Esophagus (tissue), 2 donors: Measurements from ENCODE around the gene KRT81. TPM values are rescaled to one million over a fixed set of nuclear protein-coding genes. Genes with fewer than 3 reads are reported as not detected.
"Not testable (repeated sequence)": the region's sequence is repeated elsewhere in the genome, so short reads cannot be mapped to it uniquely, and the experiment has no call there.

ENCODE experiments used
- H3K27ac ChIP-seq, 2 donors: one replicate each; pipeline ENCODE4 v1.5.1; 2013; ENCODE audit warnings: low read depth in 2 of 2, mild to moderate bottlenecking in 2 of 2, inconsistent platforms in 1 of 2, low read length in 1 of 2, moderate library complexity in 1 of 2
- H3K27me3 ChIP-seq, 2 donors: one replicate each; pipeline ENCODE4 v1.6.1; 2013; ENCODE audit warnings: low read length in 2 of 2, control low read depth in 1 of 2, mild to moderate bottlenecking in 1 of 2; ENCODE audit not compliant: insufficient read depth in 2 of 2, control insufficient read depth in 1 of 2
- H3K36me3 ChIP-seq, 2 donors: one replicate each; pipeline ENCODE4 v1.6.1; 2013; ENCODE audit warnings: low read length in 1 of 2; ENCODE audit not compliant: control insufficient read depth in 2 of 2, insufficient read depth in 2 of 2
- H3K4me1 ChIP-seq, 2 donors: one replicate each; pipeline ENCODE4 v1.6.1; 2013; ENCODE audit warnings: low read length in 1 of 2; ENCODE audit not compliant: control insufficient read depth in 2 of 2, insufficient read depth in 2 of 2
- H3K4me3 ChIP-seq, 2 donors: one replicate each; pipeline ENCODE4 v1.5.1; 2013; ENCODE audit warnings: low read length in 2 of 2, mild to moderate bottlenecking in 2 of 2, low read depth in 1 of 2, moderate library complexity in 1 of 2
- H3K9me3 ChIP-seq, 2 donors: one replicate each; pipeline ENCODE4 v1.6.1; 2013; ENCODE audit warnings: mild to moderate bottlenecking in 2 of 2, low read depth in 1 of 2, low read length in 1 of 2, moderate library complexity in 1 of 2; ENCODE audit not compliant: control insufficient read depth in 2 of 2, insufficient read depth in 1 of 2
- WGBS, 2 donors: extraction: QIAGEN DNeasy Blood & Tissue Kit; methylation state at CpG; one replicate each; pipeline ENCODE4 v1.1.7; 2013; 5-methylcytosine and 5-hydroxymethylcytosine counted together
- polyA plus RNA-seq, 2 donors: library from polyadenylated mRNA; stranded (reverse); fragments of 200-250 nt; gene quantifications; one replicate each; pipeline ENCODE4 v1.2.3, GENCODE V29; 2013
- donor health status: healthy with polysubstance abuse.
- donor health status: Bipolar disorder and iron deficiency.

The KRT81 gene
- polyA plus RNA-seq, 2 donors, result 0.05 to 0.08 TPM

DNA sequence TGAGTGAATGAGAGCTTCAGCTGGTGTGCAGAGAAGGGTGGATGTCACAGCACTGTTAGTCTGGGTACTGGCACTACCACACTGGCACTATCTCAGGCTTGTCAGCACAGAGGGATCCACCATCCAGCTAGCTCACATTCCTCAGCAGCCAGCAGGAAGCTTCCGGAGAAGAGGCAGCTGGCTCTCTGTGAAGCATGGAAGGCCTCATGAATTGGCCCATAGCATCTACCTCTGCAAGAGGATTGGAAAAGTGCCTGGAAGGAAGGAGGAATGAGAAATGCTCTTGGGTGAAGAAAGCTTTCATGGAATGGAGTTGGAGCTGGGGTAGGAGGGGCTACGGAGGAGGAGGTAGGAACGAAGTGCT is 19.9 kb upstream of the KRT81 start:
- Histone ChIP-seq H3K36me3 (no peaks in the 10 kb centered on the region), H3K4me3 (no peak overlapping the region), H3K9me3 (no peaks in the 10 kb centered on the region), H3K27me3 (no peaks in the 10 kb centered on the region), H3K27ac (no peak overlapping the region), H3K4me1 (peaks cover 0 to 5% of the 10 kb centered on the region in 2 donors)
- WGBS, 2 donors, result 91 to 92% methylated on average over 3 of the region's 3 CpGs

DNA sequence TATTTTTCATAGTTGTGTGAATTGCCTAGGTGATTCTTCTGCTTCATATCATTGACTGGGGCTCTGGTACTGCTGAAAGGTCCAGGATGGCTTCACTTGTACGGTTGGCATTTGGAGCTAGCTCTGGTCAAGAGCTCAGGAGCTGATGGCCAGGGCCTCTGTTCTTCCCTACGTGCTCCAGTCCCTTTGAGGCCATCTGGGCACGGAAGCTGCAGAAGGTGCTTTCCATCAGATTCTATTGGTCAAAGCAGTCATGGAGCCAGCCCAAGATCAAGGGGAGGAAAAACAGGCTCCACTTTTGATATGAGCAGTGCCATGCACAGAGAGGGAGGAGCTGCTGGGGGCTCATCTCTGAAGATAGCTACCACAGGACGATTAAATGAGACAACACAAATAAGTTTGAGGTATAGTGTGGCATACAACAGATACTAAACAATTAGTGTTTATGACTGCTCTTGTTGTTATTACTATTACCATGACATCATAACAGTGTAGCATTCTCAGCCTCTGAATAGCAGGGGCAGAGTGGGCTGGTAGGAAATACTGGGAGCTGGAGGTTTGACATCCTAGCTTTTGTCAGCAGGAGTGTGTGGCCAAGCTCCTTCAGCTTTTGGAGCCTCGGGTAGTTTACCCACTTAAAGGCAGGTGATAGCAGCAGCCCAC is 19.4 kb upstream of the KRT81 start:
- H3K36me3 ChIP-seq, result no peaks in the 10 kb centered on the region
- no peaks in the 10 kb centered on the region for H3K9me3 ChIP-seq
- WGBS, 2 donors, result 84% methylated on average over 5 of the region's 5 CpGs
- H3K27me3 ChIP-seq, result no peaks in the 10 kb centered on the region
- peaks cover 0 to 5% of the 10 kb centered on the region in 2 donors for H3K4me1 ChIP-seq
- no peak overlapping the region for H3K4me3 ChIP-seq
- H3K27ac ChIP-seq, result no peak overlapping the region

DNA sequence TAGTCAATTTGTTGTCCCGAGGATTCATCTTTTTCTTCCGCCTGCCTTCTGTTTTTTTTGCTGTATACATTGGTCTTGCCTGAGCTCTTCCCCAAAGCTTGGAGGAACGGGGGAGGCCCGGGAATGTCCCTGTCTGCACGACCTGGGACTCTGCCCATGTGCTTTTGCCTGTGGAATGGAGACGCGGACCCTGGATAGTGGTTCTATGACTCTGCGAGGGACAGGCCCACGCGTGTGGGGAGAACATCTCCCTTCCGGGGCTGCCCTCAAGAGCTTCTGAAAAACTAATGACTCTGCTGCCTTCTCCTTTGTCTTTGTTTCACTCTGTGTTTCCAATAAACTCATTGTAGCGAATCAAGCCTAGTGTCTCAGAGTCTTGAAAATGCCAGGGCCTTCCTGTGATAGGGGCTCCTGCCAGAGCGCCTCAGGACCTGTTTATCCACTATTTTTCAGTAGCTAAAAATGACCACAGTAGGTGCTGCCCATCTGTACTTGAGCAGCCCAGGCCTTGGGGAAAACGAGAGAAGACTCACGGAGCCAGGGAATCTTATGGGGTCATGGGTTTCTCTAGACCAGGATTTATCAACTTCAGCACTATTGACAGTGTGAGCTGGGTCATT is 17.6 kb upstream of the KRT81 start:
- no peaks in the 10 kb centered on the region for H3K9me3 ChIP-seq
- peak overlapping the region; percentile 13 to 51 for H3K4me3 ChIP-seq
- WGBS, 2 donors, result 42 to 55% methylated on average over 15 of the region's 15 CpGs
- H3K27ac ChIP-seq, result no peak overlapping the region
- H3K36me3 ChIP-seq, result no peaks in the 10 kb centered on the region
- H3K27me3 ChIP-seq, result no peaks in the 10 kb centered on the region
- H3K4me1 ChIP-seq, result peaks cover 0 to 5% of the 10 kb centered on the region in 2 donors

DNA sequence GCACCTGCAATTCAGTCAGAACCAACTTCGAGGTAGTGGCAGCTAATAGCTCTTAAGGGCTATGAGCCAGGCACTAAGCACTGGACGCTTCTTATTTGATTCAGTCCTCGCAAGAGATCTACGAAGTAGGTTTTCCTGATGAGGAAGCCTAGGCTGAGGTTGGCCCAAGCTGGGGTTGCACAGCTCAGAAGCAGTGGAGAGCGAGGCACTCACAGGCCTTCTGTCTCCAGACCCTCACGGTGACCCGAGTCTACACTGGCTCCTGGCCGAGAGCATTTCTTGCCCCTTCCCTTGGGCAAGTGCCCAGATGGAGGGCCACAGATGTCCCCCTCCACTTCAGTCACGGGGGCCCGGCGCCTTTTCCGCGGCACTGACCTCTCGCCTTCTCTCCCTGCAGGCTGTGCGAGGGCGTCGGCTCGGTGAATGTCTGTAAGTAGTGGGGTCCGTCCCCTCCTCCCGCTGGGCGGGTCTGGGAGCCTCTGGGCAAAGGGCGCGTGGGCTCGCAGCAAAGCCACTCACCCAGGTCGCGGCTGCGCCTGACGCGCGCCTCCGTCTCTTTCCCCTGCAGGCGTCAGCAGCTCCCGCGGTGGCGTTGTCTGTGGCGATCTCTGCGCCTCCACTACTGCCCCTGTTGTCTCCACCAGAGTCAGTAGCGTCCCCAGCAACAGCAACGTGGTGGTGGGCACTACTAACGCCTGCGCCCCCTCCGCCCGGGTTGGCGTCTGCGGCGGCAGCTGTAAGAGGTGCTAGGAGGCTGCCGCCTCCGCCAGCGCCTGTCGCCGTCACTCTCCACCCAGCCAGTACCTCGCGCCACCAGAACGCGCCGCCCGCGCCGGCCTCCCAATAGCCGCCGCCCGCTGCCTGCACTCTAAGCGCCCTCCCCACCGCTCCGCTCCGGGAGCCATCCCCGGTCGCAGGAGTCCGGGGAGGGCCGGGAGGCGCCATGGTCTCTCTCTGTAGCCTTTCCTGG is 16.8 kb upstream of the KRT81 start:
- no peak overlapping the region for H3K27ac ChIP-seq
- H3K4me3 ChIP-seq, result peak overlapping the region; percentile 13 to 51
- H3K4me1 ChIP-seq, result peaks cover 0 to 5% of the 10 kb centered on the region in 2 donors
- 7 to 8% methylated on average over 71 of the region's 71 CpGs for WGBS, 2 donors
- H3K9me3 ChIP-seq, result no peaks in the 10 kb centered on the region
- no peaks in the 10 kb centered on the region for H3K36me3 ChIP-seq
- no peaks in the 10 kb centered on the region for H3K27me3 ChIP-seq

DNA sequence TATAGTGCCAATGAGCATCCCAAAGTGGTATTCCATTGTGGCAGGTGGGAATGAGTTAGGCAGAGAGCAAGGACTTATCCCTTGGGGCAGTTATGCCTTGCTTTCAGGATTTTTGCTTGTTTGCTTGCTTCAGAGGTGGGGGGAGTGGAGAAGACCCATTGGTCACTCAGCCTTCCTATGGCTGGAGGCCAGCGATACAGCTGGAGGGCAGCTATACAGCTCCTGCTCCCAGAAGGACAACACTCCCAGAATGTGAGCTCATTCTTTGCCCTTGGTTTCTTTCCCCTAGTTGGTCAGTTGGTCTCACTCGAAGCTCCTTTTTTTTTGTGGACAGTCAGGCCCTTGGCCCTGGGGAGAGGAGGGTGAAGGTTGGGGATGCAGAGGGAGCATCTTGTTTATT is 15.4 kb upstream of the KRT81 start:
- 90 to 95% methylated on average over 2 of the region's 2 CpGs for WGBS, 2 donors

DNA sequence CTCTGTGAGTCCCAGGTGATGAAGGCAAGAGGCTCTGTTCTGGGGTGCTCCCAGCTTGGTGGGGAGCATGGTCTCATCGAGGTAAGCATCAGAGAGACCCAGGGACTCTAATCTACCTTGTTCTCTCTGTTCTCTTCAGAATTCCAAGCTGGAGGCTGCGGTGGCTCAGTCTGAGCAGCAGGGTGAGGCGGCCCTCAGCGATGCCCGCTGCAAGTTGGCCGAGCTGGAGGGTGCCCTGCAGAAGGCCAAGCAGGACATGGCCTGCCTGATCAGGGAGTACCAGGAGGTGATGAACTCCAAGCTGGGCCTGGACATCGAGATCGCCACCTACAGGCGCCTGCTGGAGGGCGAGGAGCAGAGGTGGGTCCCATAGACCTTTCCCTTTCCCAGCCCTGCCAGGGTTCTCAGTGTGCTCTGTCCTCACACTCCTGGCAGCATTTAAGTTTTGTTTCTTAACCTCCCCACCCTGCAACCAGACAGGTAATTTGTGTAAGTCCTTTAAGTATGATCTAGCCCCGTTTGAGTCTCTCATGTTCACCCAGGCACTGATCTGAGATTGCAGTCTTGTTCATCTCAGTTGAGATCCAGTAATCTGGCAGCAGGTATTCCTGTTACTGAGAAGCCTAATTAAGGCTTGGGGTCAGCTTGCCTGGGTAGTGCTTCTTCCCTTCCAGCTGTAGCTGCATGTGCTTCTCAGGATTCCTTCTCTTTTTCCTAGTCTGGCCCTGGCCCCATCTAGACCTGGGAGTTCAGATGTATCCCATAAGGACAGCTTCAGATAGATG is 14.8 kb upstream of the KRT81 start:
- Histone ChIP-seq H3K27ac (no peak overlapping the region), H3K4me1 (peaks cover 0 to 5% of the 10 kb centered on the region in 2 donors), H3K9me3 (no peaks in the 10 kb centered on the region), H3K36me3 (no peaks in the 10 kb centered on the region), H3K4me3 (no peak overlapping the region), H3K27me3 (no peaks in the 10 kb centered on the region)
- WGBS, 2 donors, result 77 to 79% methylated on average over 9 to 11 of the region's 11 CpGs

More for the DNA sequence above, 15.4 kb upstream of the KRT81 start:
- Histone ChIP-seq H3K36me3 (no peaks in the 10 kb centered on the region), H3K4me1 (peaks cover 0 to 5% of the 10 kb centered on the region in 2 donors), H3K27me3 (no peaks in the 10 kb centered on the region), H3K27ac (no peak overlapping the region), H3K9me3 (no peaks in the 10 kb centered on the region), H3K4me3 (no peak overlapping the region)

DNA sequence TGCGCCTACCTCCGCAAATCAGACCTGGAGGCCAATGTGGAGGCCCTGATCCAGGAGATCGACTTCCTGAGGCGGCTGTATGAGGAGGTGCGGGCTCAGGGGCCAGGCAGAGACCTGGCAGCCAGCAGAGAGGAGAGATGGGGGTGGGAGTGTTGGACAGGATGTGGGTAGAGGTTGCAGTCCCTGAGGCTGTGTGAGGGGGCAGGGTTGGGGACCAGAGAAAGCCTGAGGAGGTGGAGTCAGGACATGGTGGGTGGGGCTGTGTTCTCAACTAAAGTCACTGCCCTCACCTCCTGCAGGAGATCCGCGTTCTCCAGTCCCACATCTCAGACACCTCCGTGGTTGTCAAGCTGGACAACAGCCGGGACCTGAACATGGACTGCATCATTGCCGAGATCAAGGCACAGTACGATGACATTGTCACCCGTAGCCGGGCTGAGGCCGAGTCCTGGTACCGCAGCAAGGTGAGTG is 13.6 kb upstream of the KRT81 start:
- not testable (repeated sequence) for H3K4me3 ChIP-seq, H3K27ac ChIP-seq, H3K9me3 ChIP-seq, H3K27me3 ChIP-seq, H3K4me1 ChIP-seq, H3K36me3 ChIP-seq
- WGBS, 2 donors, result 80 to 86% methylated on average over 15 of the region's 15 CpGs

DNA sequence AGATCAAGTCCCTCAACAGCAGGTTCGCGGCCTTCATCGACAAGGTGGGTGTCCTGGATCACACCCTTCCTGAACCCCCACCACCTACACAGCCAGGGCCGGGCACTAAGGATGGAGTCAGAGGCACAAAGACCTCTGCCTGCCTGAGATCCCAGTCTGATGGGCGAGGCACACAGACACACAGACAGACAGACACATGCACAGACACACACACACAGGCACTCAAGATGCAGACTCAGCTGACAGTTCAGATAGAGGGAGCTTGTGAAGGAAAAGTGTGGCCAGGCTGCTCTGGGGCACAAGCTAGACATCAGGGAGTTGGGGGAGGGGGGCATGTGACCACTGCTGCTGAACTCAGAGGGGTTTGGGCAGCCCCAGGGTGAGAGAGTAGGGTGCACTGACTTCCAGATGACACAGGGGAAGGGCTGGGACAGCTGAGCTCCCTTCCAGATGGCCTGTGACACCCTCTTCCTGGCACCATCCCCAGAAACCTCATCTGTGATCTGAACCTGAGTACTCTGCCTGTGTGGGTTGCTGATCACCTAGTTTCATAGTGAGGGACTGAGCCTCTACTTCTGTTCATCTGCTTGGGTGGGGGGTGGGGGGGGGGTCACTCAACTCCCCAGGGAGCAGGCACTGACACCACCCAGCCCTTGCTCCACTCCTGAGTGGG is 11.0 kb upstream of the KRT81 start:
- not testable (repeated sequence) for H3K27ac ChIP-seq, H3K9me3 ChIP-seq, H3K36me3 ChIP-seq, H3K4me1 ChIP-seq, H3K4me3 ChIP-seq, H3K27me3 ChIP-seq
- WGBS, 2 donors, result no CpG with 5 or more reads among the region's 5 CpGs

DNA sequence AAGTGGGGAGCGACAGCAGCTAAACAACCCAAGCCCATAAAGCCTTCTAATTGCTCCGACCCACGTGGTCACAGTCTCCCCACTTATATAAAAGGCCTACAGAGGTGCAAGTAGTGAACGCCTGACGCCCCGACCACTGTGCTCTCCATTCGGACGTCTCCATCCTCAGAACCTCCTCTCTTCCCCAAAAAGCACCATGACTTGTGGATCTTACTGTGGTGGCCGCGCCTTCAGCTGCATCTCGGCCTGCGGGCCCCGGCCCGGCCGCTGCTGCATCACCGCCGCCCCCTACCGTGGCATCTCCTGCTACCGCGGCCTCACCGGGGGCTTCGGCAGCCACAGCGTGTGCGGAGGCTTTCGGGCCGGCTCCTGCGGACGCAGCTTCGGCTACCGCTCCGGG is 10.4 kb upstream of the KRT81 start:
- H3K27me3 ChIP-seq, H3K4me3 ChIP-seq, H3K27ac ChIP-seq, H3K36me3 ChIP-seq, H3K9me3 ChIP-seq, H3K4me1 ChIP-seq: not testable (repeated sequence)
- WGBS, 2 donors, result 83 to 86% methylated on average over 21 to 23 of the region's 31 CpGs
